HG03135 (cell line): Measurements from ENCODE around the gene HSPBAP1.
"Not testable (repeated sequence)": the region's sequence is repeated elsewhere in the genome, so short reads cannot be mapped to it uniquely, and the experiment has no call there.

ENCODE experiments used
- ATAC-seq: cut with Tn5 transposase; IDR thresholded peaks from one replicate; pipeline ENCODE4 v1.9.1; 2021; ENCODE audit warnings: mild to moderate bottlenecking, moderate library complexity; ENCODE audit not compliant: unreplicated experiment

HSPBAP1 gene

DNA sequence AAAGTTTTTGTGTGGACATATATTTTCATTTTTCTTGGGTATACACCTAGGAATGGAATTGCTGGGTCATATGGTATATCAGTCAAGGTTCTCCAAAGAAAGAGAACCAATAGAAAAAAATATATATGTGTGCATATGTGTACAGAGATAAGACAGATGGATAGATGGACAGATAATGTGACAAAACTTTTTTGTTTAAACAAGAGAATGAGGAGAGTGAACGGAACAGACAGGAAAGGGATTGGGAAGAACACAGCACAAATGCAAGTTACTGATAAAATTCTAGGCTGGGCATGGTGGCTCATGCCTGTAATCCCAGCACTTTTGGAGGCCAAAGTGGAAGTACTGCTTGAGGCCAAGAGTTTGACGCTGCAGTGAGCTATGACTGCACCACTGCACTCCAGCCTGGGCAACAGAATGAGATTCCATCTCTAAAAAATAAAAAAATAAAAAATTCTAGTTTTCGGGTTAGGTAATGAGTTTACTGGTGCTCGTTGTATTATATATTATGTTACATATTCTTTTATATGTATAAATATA is 50.0 kb downstream of the HSPBAP1 start:
- ATAC-seq, result no peak

DNA sequence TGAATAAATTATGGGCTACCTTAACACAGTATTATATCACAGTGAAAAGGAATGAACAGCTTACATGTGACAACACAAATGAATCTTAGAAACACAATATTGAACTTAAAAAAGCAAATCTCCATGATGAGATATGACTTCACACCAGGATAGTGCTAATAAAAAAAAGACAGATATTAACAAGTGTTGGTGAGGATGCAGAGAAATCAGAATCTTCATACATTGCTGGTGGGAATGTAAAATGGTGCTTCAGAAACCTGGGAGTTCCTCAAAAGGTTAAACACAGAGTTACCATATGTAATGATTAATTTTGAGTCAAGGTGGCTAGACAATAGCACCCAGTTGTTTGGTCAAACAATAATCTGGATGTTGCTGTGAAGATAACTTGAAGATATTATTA is 51.4 kb downstream of the HSPBAP1 start:
- ATAC-seq, result no peak

DNA sequence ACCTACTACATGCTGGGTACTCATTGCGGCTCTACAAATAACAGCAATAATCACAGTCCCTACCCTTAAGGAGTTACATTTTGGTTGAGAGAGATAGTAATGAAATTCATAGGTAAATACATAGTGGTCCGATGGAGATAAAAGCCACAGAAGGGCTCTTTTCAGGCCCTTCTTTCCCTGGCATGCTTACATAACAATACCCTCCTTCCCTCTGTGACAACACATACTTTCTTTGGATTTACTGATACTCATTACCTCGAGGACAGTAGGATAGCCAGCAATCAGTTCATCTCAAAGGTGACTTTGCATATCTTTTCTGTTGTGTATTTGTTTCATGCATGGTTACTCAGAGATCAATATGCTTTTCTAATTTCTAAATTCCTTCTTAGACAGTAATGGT is 54.5 kb downstream of the HSPBAP1 start:
- ATAC-seq, result no peak

DNA sequence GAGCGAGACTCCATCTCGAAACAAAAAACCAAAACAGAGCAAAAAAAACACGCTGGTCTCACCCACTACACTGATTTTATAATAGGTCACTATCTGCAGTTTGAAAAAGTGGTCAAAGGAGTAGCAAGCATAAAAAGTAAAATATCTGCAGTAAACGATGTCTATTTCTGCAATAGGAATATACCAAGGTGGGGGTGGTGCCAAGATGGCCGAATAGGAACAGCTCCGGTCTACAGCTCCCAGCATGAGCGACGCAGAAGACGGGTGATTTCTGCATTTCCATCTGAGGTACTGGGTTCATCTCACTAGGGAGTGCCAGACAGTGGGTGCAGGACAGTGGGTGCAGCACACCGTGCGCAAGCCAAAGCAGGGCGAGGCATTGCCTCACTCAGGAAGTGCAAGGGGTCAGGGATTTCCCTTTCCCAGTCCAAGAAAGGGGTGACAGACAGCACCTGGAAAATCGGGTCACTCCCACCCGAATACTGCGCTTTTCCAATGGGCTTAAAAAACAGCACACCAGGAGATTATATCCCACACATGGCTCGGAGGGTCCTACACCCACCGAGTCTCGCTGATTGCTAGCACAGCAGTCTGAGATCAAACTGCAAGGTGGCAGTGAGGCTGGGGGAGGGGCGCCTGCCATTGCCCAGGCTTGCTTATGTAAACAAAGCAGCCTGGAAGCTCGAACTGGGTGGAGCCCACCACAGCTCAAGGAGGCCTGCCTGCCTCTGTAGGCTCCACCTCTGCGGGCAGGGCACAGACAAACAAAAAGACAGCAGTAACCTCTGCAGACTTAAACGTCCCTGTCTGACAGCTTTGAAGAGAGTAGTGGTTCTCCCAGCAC is 60.7 kb downstream of the HSPBAP1 start:
- not testable (repeated sequence) for ATAC-seq

DNA sequence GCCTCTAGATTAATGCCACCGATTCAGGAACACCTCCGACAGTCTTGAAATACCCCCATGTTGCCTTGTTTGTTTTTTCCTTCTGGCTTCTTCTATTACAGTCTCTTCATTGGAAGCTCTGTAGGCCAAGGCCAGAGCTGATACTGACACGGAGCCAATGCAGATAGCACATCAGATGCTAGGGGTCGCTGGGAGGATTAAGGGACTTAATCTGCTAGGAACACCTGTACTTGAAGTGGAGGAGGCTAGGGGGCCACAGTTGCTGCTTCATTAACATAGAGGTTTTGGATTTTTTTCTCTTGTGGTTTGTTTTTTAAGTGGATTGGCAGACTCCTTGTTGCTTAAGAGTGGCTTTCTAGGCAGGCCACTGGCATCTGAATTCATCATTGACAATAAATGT is 63.4 kb downstream of the HSPBAP1 start:
- no peak for ATAC-seq

DNA sequence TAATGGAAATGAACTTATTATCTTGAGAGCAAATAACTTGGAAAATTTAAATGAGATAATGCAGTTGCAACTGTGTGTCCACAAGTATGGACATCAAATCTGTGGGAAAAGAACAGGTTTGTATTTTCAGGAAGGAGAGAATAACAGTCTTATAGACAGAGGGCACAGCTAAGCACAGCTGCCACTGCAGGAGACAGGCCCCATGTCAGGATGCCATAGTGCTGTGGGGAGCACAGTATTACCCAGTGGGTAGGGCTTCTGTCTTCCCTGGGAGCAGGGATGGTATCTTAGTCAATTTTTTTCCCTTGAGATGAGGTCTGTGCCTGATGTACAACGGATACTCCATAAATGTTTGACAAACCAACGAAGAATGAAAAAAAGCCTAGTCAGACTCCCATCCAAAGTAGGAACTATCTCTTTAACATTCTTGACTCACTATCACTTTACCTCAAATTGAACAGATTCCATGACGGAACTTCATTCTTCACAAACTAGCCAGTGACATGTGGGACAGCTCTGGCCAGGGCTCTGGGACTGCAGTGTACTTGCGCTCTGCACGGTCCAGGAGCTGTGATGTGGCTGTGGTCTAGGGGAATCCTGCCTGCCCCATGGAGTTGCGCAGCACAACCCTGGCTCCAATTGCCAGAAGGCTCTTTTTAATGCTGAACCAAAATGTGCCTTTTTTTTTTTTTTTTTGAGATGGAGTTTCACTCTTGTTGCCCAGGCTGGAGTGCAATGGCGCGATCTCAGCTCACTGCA is 64.7 kb downstream of the HSPBAP1 start:
- no peak for ATAC-seq

DNA sequence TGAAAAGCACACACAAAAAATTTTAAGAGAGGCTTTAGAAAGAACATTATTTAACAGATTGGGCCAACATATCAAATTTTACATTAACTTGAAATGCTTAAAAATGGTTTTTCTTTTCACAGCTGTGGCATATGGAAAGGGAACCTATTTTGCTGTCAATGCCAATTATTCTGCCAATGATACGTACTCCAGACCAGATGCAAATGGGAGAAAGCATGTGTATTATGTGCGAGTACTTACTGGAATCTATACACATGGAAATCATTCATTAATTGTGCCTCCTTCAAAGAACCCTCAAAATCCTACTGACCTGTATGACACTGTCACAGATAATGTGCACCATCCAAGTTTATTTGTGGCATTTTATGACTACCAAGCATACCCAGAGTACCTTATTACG is 65.4 kb downstream of the HSPBAP1 start:
- no peak for ATAC-seq

DNA sequence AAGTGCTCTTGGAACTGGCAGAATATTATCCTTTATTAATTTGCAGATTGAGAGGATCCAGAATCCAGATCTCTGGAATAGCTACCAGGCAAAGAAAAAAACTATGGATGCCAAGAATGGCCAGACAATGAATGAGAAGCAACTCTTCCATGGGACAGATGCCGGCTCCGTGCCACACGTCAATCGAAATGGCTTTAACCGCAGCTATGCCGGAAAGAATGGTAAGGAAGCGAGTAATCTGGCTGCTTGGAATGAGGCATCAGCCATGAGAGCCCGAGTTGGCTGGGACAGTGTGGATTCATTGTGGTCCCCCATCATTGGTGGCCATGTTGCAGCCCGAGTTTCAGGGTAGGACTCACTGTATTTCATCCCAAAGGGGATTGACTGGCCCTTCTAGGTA is 65.9 kb downstream of the HSPBAP1 start:
- ATAC-seq, result no peak

DNA sequence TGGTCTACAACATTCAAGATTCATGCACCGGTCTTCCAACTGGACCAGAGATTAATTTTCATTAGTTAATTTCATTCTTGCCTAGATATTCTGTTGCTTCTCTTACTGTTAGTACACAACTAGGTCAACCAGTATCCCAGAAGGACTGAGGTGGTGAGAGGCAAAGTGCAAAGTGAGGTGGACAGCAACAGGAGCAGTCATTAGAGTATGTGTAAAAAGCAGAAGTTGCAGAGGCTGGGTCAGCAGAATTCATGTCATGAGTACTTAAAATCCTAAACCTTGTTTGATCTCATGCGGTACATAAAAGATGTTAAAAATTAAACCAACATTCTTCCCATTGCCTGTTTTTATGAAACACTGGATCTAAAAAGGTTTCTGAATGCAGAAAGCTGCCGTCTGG is 66.3 kb downstream of the HSPBAP1 start:
- ATAC-seq, result no peak

DNA sequence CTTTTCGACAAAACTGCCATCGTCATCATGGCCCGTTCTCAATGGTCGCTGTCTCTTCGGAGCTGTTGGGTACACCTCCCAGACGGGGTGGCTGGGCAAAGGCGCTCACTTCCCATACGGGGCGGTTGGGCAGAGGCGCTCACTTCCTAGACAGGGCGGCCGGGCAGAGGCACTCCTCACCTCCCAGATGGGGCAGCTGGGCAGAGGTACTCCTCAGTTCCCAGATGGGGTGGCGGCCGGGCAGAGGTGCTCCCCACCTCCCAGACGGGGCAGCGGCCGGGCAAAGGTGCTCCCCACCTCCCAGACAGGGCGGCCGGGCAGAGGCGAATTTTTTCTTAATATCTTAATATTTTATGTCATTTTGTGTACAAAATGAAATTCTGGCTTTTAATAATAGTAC is 68.5 kb downstream of the HSPBAP1 start:
- no peak for ATAC-seq

DNA sequence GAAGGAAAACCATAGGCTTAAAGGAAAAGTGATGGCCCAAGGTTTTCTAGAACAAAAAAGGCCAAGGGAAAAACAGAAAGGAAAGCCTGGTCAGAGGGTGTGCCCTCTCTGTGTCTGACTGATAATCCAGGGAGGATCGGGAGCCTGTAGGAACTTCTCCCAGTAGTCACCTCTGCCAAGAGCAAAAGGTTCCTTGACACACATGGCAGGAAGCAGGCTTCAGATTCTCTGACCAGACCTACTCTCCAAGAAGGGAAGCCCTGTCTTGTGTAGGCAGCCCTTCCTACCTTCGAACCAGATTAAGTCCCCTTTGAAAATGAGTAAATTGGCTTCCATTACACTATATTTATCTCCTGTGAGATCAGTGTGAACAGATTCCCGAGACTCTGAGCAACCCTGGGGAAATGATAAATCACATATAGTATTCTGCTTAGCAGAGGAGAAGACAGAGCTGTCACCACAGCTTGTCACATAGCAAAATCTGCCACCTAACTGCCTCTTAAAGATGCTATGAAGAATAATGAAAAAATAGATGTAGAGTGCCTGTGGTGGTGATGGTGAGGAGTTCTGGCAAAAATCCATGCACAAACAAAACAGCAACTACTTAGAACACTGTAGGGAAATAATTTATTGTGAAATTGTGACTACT is 74.2 kb downstream of the HSPBAP1 start:
- no peak for ATAC-seq

DNA sequence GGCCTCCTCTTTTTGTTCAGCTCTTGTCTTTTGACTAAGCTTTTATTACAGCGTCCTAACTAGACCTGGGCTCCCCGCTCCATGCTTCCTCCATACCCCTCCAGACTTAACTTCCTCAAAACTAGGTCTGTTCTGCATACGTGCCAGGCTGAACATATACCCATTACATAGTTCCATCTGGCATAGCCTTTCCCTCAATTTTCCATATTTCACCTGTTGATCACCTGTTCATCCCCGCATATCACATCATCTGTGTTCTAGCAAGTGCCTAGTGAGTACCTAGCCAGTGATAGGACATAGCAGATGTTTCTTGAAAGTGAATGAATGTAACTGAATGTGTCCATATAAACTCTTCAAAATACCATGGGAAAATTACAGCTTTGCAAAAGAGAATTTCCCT is 77.0 kb downstream of the HSPBAP1 start:
- no peak for ATAC-seq

DNA sequence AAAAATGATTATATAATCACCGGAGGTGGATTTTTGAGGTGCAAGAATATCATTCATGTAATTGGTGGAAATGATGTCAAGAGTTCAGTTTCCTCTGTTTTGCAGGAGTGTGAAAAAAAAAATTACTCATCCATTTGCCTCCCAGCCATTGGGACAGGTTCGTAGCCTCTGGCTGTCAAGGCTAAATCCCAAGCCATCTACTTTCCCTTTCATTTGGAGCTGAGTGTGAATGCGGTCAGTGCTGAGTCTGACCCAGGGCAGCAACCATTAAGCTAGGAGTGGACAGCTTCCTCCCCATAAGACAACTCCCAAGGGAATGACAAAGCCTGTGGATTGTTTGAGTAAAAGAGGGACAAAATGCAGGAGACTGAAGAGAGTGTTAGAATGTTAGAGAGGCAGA is 79.4 kb downstream of the HSPBAP1 start:
- ATAC-seq, result no peak

DNA sequence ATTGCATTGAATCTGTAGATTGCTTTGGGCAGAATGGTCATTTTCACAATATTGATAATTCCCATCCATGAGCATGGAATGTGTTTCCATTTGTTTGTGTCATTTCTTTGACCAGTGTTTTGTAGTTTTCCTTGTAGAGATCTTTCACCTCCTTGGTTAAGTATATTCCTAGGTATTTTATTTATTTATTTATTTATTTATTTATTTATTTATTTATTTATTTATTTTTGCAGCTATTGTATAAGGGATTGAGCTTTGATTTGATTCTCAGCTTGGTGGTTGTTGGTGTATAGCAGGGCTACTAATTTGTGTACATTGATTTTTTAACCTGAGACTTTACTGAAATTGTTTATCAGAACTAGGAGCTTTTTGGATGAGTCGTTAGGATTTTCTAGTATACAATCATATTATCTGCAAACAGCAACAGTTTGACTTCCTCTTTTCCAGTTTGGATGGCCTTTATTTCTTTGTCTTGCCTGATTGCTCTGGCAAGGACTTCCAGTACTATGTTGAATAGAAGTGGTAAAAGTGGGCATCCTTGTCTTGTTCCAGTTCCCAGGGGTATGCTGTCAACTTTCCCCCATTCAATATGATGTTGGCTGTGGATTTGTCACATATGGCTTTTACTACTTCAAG is 82.9 kb downstream of the HSPBAP1 start:
- not testable (repeated sequence) for ATAC-seq

DNA sequence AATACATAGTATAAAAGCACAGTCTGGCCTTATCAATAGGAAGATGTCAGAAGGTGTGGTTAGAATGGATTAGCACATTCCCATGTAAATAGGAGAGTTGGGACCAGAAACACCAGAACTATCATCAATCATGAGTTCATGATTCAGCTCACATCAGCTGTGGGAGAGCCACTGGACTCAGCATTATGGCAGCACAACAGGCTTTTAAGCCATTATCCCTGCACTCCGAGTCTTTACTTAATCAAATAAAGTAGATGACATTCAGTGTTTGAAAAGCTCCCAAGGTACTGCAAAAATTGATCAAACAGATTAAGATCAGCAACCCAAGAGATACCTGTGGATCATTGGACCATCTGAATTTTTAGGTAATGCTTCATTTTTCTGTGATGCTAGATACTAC is 88.3 kb downstream of the HSPBAP1 start:
- no peak for ATAC-seq

DNA sequence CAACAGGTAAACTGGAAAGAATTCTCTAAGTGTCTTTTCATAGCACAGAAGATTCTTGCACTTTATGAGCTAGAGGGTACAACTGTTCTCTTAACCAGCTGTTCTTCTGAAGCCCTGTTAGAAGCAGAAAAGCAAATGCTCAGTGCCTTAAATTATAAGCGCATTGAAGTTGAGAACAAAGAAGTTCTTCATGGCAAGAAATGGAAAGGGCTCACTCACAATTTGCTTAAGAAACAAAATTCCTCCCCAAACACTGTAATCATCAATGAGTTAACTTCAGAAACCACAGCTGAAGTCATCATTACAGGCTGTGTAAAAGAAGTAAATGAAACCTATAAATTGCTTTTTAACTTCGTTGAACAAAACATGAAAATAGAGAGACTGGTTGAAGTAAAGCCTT is 93.4 kb downstream of the HSPBAP1 start:
- ATAC-seq, result no peak

DNA sequence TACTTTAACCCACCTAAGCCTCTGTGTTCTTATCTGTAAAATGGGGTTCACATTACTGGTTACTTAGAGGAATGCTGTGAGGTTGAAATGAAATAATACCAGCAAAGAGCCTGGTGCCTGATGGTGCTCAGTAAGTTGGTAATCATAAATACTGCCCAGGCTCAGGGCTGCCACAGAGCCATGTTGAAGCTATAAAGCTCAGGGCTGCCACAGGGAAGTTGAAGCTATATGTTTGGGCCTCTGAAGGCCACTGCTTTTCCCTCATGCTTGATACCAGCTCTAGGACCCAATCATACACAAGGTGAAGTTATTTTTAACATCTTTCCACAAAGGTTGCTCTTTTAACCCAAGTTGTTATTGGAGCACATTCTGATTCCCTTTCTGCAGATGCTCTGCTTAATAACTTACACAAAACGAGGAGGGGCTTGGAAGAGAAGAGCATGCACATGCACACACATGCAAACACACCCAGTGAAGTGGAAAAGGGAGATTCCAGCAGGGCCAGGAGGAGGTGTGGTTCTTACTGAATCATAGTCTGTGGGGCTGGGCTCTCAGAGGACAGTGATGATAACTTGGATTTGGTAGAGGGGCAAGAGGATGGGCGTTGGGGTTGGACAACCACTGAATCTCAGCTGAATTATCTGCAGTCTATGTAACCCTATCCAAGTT is 95.5 kb downstream of the HSPBAP1 start:
- peak; percentile 69 for ATAC-seq

DNA sequence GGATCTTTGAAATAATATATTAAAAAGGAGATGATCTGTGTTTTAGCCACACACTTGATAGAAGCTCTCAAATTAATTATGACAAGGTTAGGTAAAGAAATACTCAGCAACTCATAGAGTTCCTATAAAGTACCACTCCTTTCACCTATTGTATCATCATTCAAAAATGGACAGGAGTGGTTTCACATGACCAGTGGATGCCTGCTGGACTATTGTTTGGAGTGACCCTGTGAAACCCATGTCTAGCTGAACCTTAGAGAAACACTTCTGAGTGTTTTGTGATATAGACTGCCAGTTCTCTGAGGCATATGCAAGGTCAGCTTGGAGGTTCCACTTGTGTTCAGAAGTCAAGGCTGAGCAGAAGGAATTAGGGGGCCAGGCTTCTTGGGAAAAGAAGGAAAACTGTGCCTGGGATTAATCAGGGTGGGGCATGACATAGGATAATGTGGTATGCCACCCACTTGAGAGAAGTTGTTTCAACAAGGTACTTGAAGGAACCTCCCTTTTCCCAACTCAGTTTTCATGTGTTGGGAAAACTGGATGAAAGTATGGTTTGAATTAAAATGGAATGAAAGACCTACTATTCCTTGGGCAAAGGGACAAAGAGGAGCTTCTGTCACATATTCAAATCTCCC is 97.6 kb downstream of the HSPBAP1 start:
- no peak for ATAC-seq

DNA sequence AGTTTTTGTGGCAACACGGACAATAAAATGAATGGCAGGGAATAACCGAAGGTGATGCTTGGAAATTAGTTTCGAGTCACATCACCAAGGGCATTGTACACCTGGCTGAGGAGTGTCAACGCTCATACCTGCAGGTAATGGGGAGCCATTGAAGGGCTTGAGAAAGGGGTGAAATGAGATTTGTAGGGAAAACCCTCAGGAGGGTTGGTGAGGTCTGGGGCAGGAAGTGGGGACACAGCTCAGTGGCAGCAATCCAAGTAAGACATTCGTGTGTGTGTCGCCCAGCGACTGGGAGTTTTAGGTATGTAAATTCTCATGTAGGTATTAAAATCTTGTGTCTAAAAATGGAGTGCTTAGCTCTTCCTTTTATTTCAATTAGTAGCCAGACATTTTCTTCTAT is 98.7 kb downstream of the HSPBAP1 start:
- ATAC-seq, result no peak

DNA sequence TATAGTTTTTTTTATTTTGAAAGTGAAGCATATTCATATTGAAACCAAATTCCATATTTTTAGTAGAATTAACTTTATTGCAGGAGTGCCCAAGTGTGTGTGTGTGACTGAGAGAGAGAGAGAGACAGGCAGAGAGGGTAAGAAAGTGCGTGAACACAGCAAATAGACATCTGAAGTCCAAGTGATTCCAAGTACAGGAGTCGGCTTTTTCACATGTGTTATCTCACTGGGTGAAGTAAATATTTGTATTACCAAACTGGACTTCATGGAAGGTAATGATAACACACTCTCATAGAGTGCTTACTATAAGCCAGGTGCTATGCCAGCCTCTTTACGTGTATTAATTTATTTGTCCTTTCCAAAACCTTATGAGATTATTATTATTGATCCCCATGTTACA is 101.0 kb downstream of the HSPBAP1 start:
- no peak for ATAC-seq
